CD4-positive, alpha-beta T cell treated with Interleukin-17A for 1 hour (primary cell): ENCODE data around the gene ERP29.
"Not testable (repeated sequence)": the region's sequence is repeated elsewhere in the genome, so short reads cannot be mapped to it uniquely, and the experiment has no call there.

Source experiments
- DNase-seq: peaks from one replicate; pipeline ENCODE4 v3.0.0-alpha.2; 2020

Gene ERP29

DNA sequence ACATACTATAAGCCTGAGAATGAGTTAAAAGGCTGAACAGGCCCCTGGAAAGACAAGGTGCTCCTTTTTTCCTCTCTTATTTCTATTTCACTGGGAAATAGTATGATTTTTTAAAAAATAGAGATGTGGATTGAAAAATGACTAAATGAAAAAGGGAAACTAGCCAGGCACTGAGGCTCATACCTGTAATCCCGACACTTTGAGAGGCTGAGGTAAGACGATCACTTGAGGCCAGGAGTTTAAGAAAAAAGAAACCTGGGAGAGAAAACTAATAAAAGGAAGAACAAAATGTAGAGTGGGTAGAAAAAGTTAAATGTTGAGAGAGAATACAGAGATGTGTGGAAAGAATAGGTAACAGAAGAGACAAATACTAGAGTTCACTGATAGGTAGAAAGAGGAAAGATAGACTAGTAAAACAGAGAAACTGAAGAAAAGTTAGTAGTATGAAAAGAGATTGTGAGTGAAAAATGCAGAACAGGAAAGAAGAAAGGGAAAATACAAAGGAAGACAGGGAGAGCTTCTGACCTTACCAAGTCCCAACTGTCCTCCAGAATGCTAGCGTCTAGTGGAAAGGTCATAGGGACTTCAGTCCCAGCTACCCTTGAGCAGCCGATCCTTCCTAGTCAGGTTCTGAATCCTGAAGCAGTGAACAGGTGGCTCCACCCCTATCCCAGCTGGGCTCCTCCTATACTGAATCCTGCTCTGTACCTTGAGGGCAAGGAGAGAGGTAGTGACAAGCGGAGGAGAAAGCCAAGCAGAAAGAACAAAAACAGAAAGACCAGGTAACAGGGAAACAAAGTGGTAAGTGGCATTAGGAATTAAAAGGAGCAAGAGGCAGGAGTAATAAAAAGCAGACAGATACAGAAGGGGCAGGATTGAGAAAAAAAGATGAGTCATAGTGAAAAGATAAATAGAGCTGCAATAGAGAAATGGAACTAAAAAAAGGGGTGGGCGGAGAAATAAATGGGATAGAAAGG, 7.5 kb upstream of the ERP29 start:
- DNase-seq, result no peak

DNA sequence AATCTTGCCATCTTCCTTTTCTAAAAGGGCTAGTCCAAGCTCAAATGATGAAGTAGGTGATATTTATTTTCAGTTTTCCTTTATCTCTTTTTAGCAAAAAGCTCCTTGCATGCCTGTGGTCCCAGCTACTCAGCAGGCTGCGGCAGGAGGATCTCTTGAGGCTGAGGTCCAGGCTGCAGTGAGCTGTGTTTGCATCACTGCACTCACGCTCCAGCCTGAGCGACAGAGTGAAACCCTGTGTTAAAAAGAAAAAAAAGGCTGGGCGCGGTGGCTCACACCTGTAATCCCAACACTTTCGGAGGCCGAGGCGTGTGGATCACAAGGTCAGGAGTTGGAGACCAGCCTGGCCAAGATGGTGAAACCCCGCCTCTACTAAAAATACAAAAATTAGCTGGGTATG, 5.3 kb upstream of the ERP29 start:
- no peak for DNase-seq

DNA sequence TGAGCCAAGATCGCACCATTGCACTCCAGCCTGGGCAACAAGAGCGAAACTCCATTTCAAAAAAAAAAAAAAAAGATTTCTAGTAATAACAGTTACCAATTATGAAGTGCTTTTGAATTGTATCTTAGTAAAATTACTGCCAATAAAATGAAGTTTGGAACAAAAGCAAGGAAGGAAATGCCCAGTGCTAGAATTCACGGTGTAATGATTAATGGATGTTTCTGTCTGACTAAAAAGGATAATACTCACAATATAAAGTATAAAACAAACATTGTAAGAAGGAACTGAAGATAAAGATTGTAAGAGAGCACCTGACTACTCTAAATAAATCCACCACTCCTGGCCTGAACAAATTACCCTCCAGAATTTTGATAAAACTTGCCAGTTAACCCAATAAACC, 4.3 kb upstream of the ERP29 start:
- no peak for DNase-seq

DNA sequence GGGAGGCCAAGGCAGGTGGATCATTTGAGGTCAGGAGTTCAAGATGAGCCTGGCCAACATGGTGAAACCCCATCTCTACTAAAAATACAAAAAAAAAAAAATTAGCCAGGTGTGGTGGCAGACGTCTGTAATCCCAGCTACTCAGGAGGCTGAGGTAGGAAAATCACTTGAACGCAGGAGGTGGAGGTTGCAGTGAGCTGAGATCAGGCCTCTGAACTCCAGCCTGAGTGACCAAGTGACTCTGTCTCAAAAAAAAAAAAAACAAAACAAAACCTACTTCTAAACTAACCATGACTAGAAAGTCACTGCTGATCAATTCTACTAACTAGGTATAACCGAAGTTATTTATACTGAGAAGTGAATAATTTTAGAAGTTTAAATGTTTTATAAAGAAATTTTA, 3.6 kb upstream of the ERP29 start:
- DNase-seq, result not testable (repeated sequence)

DNA sequence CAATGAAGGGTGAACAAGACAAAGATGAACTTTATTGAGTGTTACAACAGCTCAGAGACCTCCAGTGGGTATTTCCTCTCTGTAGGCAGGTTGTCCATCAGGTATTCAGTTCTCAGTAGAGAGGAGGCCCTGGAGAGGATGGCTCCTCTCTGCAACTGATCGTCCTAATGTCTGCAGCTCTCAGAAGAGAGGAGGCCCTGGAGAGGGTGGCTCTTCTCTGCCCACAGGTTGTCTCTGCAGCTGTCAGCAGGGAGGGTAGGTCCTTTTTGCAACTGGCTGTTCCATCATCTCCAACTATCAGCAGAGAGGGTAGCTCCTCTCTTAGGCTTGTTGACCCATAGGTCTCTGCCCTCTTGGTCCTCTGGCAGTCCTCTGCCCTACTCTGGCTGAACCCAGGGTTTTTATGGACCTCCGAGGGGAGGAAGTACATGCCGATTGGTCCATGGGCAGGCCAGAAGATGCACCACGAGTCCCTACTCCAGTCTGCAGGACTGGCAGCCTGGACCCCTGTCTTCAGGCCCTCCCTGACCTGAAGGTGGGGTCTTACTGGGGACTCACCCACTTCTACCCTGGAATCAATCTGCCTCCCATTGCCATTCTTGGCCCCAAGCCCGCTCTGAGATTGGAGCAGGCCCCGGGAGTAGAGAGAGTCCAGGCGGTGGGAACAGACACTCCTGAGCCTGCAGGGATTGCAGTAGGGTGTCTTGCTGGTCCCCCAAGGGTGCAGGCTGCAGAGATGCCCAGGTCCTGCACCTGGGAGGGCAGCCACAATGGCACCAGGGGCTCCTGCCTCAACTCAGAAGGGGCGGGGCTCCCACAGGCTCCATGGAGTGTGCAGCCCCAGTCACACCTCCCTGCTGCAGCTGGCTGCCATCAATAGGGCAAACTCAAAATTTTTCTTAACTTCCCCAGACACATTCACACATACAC, 2.5 kb upstream of the ERP29 start:
- DNase-seq, result no peak

DNA sequence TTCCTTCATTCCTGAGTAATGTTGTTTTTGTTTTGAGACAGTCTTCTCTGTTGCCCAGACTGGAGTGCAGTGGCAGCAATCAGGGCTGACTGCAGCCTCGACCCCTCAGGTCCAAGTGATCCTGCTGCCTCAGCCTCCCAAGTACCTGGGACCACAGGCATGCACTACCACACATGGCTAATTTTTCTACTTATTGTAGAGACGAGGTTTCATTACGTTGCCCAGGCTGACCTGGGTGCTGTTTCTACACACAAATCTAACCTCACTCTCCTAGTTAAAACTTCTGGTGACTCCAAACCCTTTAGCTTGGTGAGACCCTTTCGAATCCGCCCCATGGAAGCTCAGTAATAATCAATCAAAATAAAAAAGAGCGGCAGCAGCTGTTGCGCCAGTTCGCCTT, 1.5 kb upstream of the ERP29 start:
- no peak for DNase-seq

DNA sequence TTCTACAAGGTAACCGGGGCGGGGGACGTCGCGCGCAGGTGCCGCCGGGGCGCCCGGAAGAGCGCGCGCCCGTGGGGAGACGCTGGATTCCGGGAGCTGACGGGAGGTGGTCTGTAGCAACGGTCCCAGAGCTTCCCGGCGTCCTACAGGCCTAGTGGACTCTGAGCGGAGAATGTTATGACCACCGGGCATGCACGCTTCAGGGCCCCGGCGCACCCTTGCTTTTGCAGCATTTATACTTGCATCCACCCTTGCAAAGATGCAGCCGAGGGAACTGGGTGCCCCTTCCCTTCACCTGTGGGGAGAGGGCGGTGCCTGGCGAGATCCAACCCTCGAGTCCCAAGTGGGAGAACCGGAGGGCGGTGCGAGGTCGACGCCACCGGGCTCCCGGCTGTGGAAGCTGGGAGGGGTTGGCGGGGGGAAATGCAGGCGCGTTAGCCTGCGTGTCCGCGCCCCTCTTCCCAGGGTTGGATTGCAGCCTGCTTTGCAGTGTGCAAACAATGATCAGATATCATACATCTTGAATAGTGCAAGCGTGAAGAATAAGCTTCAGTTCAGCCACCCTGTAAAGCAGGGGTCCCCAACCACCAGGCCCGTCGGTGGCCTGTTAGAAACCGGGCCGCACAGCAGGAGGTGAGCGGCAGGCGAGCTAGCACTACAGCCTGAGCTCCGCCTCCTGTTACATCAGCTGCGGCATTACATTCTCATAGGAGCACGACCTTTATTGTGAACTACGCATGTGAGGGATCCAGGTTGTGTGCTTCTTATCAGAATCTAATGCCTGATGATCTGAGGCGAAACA, 576 bp downstream of the ERP29 start:
- peak; percentile 81 for DNase-seq

DNA sequence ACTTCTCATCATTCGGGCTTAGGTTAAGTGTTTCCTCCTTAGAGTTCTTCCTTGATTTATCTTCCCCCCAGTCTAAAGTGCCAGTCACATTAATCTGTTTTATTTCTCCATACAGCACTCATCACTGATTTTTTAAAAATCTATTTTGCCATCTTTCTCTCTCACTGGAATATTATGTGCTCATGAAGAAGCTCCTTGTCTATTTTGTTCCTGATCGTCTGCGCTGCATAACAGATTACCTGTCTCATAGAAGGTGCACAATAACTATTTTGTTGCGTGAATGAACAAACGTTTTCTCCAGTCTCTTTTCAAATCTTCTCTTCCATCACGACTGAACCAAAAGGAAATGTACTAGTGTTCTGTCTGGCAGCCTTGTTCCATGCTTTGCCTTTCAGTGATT, 2.7 kb downstream of the ERP29 start:
- DNase-seq, result no peak

DNA sequence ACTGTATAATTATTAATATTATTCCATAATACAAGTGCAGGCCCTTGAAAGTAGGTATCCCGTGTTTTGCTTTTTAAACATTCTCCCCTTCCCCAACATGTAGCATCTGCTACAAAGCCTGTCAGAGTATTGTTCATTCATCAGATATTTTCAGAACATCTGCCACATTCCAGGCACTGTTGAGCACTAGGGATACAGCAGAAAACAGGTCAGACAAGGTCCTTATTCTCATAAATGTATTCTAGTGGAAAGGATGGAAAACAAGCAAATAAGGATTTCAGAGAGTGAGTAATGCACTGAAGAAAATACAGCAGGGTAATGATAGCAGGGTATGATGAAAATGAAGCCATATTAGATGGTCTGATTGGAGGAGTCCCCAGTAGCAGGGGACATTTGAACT, 3.8 kb downstream of the ERP29 start:
- DNase-seq, result no peak

DNA sequence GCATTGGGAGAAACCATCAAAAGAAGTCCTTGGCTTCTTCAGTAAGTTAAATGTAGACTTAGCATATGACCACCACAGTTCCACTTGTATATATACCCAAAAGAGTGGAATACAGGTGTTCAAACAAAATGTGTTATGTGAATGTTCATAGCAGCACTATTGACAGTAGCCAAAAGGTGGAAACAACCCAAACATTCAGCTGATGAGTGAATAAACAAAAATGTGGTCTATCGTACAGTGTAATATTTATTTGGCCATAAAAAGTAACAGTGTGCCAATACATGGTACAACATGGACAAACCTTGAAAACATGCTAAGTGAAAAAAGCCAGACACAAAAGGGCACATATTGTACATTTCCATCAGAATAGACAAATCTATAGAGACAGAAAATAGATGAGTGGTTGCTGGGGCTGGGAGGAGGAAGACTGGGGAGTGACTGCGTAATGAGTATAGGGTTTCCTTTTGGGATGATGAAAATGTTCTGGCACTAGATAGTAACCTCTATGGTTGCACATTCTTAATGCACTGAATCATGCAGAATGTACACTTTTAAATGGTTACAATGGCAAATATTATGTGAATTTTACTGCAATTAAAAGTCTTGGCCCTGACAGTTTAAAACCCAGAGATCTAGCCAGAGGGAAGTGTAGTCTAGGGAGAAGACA, 5.5 kb downstream of the ERP29 start:
- DNase-seq, result no peak

DNA sequence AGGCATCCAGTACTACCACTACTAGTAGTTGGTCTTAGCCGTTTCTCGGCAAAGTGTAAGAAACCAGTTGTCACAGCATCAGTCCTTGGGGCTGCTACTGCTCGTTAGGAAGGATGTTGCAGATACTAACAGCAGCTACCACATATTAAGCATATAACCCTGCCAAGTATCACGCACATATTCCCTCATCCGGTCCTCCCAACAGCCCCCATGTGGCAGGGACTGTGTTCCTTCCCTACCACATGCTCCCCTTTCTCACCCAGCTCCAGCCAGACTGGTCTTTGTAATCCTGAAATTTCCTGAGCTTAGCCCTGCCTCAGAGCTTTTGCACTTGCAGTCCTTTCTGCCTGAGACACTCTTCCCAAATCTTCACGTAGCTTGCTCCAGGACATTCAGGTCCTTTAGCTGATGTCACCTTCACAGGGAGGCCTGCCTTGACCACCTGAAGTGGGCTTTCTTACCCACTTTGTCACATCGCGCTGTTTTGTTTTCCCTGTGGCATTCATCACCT, 7.8 kb downstream of the ERP29 start:
- DNase-seq, result no peak

DNA sequence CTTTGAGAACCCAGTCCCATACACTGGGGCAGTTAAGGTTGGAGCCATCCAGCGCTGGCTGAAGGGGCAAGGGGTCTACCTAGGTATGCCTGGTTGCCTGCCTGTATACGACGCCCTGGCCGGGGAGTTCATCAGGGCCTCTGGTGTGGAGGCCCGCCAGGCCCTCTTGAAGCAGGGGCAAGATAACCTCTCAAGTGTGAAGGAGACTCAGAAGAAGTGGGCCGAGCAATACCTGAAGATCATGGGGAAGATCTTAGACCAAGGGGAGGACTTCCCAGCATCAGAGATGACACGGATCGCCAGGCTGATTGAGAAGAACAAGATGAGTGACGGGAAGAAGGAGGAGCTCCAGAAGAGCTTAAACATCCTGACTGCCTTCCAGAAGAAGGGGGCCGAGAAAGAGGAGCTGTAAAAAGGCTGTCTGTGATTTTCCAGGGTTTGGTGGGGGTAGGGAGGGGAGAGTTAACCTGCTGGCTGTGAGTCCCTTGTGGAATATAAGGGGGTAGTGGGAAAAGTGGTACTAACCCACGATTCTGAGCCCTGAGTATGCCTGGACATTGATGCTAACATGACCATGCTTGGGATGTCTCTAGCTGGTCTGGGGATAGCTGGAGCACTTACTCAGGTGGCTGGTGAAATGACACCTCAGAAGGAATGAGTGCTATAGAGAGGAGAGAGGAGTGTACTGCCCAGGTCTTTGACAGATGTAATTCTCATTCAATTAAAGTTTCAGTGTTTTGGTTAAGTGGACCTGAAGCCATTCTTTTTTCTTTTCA, 9.2 kb downstream of the ERP29 start:
- no peak for DNase-seq

DNA sequence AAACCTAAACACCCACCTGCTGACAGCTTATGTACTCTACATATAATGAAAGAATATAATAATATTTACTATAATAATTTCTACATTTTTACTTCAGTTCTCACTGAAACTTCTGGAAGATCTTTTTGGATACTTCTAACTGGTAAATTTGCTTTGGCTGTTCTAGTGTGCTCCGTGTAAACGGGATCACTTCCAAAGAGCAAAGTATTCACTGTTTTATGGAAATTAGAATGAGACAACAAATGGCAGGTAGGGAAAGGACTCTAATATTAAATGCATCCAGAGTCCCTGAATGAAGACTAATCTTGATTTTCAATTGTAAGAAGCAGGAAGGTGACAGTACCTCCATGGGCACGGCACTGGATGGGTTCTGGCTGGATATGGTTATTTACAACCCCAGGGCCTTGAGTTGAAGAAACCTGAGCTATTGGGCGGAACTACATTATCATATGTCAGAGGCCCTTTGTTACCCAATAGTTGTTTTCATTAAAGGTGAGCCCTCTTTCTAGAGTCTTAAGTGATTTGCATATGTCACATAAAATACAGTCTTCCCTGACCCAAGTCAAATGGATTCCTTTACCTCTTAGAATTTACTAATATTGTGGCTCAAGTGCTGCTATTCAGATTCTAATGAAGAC, 10.7 kb downstream of the ERP29 start:
- no peak for DNase-seq

DNA sequence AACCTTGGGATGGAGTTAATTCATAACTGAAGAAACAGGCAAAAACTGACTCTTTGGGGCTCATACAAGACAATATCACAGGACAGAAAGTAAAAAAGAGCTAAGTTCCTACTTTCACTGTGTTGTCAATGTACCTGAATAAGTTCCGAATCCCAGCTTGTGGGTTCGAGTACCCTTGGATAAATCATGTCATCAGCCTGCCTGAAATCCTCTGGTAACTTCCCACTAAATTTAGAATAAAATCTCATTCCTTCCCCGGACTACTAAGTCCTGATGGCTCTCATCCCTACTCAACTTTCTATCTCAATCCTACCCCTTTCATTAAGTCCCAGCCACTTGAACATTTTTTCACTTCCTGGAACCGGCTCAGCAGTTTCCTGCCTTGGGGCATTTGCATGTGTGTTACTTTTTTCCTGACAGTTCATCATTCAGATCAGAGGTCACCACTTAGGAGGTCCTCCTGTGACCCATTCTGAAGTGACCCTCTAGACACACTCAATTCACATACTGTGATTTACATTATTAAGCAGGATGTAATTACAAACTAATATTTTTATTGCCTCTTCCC, 12.7 kb downstream of the ERP29 start:
- DNase-seq, result no peak

DNA sequence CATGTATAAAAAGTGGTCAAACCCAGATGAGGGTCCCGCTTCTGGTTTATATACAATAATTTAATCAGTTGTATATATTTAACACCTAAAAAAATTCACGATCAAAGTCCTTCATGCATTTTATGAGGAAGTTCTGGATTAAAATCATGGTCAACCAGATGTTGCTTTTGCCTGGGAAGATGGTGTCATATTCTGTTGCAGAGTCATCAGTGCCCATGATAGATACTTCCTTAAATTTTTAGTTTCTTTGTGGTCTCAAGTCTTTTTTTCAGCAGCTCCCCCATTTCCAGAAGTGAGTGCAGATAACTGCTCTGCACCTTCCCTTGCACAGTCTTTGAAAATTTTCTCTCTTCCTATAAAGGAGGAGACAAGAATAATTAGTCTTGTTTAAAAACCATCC, 16.1 kb downstream of the ERP29 start:
- no peak for DNase-seq

DNA sequence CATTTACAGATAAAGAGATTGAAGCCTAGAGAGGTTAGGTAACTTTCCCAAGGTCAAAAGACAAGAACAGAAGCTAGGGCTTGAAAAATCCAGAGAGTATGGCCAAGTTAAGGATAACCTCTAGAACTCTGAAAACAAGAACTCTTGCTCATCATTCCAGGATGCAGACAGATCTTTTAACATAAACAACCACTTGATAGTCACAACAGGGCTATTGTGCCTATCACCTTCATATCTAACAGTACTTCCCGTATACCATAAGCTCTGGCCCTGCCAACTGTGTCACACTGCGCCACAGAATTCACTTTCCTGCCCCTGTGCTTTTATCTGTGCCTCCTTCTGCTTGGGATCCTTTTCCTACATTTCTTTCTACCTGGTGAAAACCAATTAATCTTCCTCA, 18.2 kb downstream of the ERP29 start:
- DNase-seq, result no peak

DNA sequence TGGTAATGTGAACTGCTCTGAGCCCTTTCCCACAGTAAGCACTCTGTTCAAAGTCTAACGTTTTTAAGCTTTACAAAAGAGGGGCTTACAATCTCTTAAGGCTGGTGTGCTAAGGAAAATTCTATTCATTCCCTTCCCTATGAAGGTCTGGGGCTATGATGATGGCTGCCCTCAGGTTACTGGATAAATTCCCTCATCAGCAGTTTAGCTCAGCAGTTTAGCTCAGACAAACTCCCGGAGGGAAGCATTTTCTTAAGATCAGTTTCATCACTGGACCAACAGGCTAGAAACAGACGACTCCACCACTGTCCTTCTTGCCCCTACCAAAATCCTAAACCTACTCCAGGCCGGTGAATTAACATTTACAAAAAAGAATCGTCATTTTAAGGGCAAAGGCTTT, 19.1 kb downstream of the ERP29 start:
- no peak for DNase-seq

DNA sequence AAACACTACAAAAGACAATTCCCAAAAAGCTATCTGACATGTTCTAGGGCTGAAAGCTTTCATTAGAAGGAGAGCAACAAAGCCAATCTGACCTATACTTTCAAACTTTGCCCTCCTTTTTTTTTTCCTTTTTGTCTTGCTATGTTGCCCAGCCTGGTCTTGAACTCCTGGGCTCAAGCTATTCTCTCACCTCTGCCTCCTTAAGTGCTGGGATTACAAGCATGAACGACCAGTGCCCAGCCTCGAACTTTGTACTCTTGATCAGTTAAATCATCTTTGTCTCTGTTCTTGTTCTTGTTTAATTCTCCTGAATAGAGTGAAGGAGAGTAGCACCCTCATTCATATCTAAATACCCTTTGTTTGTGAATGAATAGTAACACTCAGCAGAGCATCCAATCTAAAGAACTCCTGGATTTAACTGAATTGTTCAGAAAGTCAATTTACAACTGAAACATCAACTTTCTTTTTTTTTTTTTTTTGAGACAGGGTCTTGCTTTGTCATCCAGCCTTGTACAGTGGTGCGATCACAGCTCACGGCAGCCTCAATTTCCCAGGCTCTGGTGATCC, 22.1 kb downstream of the ERP29 start:
- DNase-seq, result no peak

DNA sequence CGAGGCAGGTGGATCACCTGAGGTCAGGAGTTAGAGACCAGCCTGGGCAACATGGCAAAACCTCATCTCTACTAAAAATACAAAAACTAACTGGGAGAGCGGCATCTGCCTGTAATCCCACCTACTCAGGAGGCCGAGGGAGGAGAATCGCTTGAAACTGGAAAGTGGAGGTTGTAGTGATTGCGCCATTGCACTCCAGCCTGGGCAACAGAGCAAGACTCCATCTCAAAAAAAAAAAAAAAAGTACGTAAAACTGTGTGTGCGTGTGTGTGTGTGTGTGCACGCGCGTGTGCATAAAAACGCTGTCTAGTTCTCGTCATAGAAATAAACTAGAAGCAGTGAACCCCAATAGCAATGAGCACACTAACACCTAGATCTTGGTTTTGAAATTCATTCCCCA, 23.4 kb downstream of the ERP29 start:
- DNase-seq, result not testable (repeated sequence)

DNA sequence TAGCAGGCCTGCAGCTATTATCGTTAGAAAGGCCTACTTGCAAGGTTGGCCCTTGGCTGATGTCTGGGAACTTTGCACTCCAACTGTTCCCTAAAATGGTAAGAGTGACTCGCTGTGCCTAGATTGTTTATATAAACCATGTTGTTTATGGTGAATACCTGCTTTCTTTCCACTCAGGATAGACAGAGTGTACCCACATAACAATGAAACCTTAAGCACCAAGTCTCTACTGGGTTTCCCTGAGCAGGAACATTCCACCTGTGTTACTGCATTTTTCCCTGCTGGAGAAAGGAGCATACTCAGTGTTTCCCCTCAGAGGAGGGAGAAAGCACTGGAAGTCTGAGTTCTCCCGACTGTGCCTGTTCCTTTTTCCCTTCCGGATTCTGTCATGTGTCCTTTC, 32.8 kb downstream of the ERP29 start:
- no peak for DNase-seq
